ENCODE measurements around the gene PTPRF.

GRCh38 chr1:43512133-43512532 is 18.6 kb upstream of the PTPRF start:
- no peak for TF ChIP-seq TARDBP (IDR thresholded peaks at IDR 0.05)
- no peak for TF ChIP-seq NFRKB (IDR thresholded peaks at IDR 0.05)
- no peak for TF ChIP-seq SP1 (IDR thresholded peaks at IDR 0.05)
- no peak for TF ChIP-seq ELF4 (IDR thresholded peaks at IDR 0.05)
- no peak for TF ChIP-seq SUZ12 (IDR thresholded peaks at IDR 0.05)
- no peak for TF ChIP-seq BHLHE40 (IDR thresholded peaks at IDR 0.05; ENCODE audit: borderline replicate concordance)
- no peak for TF ChIP-seq FOXM1 (IDR thresholded peaks at IDR 0.05; ENCODE audit: borderline replicate concordance)

Data from HEK293T (cell line).